ENCODE results near the gene COA8. TPM values are rescaled to one million over a fixed set of nuclear protein-coding genes. Genes with fewer than 3 reads are reported as not detected.

The COA8 gene
- total and polyA plus RNA-seq, 9 of the 15 experiments (the other 6 are each of a cell fraction or from before 2014, with no cell fraction given) = 5.0 to 35.3 (median 25.7) TPM

DNA sequence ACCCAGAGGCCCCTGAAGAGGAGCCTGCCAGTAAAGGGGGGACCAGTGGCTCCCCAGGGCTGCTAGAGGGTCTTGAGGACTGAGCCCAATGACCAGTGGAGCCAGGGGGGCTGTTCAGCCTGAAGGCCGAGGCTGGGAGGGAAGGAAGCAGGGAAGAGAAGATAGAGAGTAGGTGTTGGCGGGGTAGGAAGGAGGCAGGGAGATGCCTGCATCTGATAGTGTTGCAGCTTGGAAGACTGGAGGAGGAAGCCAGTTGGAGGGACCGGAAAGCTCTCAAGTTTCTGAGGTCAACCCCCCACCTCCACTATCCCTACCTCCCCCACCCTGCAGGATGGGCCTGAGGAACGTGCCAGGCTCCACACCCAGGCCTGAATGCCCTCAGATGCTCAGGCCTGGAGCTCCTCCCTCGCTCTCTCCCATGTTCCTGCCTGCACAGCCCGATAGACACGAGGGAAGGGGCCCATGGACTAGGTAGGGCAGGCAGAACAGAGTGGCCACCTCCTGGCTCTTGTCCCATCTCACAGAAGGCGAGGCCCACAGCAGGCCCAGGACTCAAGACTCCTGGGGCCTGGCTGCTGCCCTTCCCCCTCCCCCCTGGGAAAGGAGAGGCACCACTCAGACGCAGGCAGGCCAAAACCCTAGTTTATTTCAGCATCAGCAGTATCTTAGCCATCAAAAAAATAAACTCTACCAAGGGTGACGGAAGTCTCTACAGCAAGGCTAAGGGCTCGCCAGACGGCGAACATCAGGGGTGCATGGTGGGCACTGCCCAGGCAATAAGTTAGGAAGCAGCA, 43.5 kb upstream of the COA8 start (continued):
- TF ChIP-seq, protein P1, sequence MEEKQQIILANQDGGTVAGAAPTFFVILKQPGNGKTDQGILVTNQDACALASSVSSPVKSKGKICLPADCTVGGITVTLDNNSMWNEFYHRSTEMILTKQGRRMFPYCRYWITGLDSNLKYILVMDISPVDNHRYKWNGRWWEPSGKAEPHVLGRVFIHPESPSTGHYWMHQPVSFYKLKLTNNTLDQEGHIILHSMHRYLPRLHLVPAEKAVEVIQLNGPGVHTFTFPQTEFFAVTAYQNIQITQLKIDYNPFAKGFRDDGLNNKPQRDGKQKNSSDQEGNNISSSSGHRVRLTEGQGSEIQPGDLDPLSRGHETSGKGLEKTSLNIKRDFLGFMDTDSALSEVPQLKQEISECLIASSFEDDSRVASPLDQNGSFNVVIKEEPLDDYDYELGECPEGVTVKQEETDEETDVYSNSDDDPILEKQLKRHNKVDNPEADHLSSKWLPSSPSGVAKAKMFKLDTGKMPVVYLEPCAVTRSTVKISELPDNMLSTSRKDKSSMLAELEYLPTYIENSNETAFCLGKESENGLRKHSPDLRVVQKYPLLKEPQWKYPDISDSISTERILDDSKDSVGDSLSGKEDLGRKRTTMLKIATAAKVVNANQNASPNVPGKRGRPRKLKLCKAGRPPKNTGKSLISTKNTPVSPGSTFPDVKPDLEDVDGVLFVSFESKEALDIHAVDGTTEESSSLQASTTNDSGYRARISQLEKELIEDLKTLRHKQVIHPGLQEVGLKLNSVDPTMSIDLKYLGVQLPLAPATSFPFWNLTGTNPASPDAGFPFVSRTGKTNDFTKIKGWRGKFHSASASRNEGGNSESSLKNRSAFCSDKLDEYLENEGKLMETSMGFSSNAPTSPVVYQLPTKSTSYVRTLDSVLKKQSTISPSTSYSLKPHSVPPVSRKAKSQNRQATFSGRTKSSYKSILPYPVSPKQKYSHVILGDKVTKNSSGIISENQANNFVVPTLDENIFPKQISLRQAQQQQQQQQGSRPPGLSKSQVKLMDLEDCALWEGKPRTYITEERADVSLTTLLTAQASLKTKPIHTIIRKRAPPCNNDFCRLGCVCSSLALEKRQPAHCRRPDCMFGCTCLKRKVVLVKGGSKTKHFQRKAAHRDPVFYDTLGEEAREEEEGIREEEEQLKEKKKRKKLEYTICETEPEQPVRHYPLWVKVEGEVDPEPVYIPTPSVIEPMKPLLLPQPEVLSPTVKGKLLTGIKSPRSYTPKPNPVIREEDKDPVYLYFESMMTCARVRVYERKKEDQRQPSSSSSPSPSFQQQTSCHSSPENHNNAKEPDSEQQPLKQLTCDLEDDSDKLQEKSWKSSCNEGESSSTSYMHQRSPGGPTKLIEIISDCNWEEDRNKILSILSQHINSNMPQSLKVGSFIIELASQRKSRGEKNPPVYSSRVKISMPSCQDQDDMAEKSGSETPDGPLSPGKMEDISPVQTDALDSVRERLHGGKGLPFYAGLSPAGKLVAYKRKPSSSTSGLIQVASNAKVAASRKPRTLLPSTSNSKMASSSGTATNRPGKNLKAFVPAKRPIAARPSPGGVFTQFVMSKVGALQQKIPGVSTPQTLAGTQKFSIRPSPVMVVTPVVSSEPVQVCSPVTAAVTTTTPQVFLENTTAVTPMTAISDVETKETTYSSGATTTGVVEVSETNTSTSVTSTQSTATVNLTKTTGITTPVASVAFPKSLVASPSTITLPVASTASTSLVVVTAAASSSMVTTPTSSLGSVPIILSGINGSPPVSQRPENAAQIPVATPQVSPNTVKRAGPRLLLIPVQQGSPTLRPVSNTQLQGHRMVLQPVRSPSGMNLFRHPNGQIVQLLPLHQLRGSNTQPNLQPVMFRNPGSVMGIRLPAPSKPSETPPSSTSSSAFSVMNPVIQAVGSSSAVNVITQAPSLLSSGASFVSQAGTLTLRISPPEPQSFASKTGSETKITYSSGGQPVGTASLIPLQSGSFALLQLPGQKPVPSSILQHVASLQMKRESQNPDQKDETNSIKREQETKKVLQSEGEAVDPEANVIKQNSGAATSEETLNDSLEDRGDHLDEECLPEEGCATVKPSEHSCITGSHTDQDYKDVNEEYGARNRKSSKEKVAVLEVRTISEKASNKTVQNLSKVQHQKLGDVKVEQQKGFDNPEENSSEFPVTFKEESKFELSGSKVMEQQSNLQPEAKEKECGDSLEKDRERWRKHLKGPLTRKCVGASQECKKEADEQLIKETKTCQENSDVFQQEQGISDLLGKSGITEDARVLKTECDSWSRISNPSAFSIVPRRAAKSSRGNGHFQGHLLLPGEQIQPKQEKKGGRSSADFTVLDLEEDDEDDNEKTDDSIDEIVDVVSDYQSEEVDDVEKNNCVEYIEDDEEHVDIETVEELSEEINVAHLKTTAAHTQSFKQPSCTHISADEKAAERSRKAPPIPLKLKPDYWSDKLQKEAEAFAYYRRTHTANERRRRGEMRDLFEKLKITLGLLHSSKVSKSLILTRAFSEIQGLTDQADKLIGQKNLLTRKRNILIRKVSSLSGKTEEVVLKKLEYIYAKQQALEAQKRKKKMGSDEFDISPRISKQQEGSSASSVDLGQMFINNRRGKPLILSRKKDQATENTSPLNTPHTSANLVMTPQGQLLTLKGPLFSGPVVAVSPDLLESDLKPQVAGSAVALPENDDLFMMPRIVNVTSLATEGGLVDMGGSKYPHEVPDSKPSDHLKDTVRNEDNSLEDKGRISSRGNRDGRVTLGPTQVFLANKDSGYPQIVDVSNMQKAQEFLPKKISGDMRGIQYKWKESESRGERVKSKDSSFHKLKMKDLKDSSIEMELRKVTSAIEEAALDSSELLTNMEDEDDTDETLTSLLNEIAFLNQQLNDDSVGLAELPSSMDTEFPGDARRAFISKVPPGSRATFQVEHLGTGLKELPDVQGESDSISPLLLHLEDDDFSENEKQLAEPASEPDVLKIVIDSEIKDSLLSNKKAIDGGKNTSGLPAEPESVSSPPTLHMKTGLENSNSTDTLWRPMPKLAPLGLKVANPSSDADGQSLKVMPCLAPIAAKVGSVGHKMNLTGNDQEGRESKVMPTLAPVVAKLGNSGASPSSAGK (IDR thresholded peaks at IDR 0.05) = peak; percentile 33; the same call in 1 of the 2 replicates
- TF ChIP-seq SUPT5H (IDR thresholded peaks at IDR 0.05) (peak; percentile 34; the same call in 1 of the 2 replicates), CBFA2T3 (IDR thresholded peaks at IDR 0.05) (peak; percentile 45), CHCHD3 (CRISPR knock-in tag; IDR thresholded peaks at IDR 0.05) (no peak), CREB1 (IDR thresholded peaks at IDR 0.05) (no peak), CREB1 (CRISPR knock-in tag; IDR thresholded peaks at IDR 0.05) (0 out of 2 replicates have a peak, but pooled peaks have one; percentile 18), BHLHE40 (IDR thresholded peaks at IDR 0.05; ENCODE audit: low read length) (peak; percentile 71)
- TF ChIP-seq, protein P2, sequence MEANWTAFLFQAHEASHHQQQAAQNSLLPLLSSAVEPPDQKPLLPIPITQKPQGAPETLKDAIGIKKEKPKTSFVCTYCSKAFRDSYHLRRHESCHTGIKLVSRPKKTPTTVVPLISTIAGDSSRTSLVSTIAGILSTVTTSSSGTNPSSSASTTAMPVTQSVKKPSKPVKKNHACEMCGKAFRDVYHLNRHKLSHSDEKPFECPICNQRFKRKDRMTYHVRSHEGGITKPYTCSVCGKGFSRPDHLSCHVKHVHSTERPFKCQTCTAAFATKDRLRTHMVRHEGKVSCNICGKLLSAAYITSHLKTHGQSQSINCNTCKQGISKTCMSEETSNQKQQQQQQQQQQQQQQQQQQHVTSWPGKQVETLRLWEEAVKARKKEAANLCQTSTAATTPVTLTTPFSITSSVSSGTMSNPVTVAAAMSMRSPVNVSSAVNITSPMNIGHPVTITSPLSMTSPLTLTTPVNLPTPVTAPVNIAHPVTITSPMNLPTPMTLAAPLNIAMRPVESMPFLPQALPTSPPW (CRISPR knock-in tag; IDR thresholded peaks at IDR 0.05) = peak; percentile 51; the same call in 1 of the 2 replicates
- TF ChIP-seq, protein P3, sequence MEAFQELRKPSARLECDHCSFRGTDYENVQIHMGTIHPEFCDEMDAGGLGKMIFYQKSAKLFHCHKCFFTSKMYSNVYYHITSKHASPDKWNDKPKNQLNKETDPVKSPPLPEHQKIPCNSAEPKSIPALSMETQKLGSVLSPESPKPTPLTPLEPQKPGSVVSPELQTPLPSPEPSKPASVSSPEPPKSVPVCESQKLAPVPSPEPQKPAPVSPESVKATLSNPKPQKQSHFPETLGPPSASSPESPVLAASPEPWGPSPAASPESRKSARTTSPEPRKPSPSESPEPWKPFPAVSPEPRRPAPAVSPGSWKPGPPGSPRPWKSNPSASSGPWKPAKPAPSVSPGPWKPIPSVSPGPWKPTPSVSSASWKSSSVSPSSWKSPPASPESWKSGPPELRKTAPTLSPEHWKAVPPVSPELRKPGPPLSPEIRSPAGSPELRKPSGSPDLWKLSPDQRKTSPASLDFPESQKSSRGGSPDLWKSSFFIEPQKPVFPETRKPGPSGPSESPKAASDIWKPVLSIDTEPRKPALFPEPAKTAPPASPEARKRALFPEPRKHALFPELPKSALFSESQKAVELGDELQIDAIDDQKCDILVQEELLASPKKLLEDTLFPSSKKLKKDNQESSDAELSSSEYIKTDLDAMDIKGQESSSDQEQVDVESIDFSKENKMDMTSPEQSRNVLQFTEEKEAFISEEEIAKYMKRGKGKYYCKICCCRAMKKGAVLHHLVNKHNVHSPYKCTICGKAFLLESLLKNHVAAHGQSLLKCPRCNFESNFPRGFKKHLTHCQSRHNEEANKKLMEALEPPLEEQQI (IDR thresholded peaks at IDR 0.05) = no peak
- TF ChIP-seq, protein P4, sequence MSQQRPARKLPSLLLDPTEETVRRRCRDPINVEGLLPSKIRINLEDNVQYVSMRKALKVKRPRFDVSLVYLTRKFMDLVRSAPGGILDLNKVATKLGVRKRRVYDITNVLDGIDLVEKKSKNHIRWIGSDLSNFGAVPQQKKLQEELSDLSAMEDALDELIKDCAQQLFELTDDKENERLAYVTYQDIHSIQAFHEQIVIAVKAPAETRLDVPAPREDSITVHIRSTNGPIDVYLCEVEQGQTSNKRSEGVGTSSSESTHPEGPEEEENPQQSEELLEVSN (IDR thresholded peaks at IDR 0.05; ENCODE audit: borderline replicate concordance in 1 of 2, extremely low read depth in 1 of 2, insufficient read depth in 1 of 2, insufficient read length in 1 of 2, low read depth in 1 of 2, low read length in 1 of 2, poor library complexity in 1 of 2, severe bottlenecking in 1 of 2) = peak in 1 of 2 experiments; percentile 4
